Adrenal gland (tissue), 5 donors: ENCODE data around the gene THSD4.

Source experiments
- CTCF ChIP-seq, 6 experiments: fragments of 450-650 bp in 4 of 6; fragments of 200-600 bp in 2 of 6; sonication (generic) in 1 of 6; IDR thresholded peaks; 1 replicate in 5 of 6; 2 replicates in 1 of 6; pipeline versions ENCODE4 v1.5.1 to v1.8.0; 2016 to 2021; ENCODE audit warnings: antibody characterized with exemption in 6 of 6, mild to moderate bottlenecking in 2 of 6, moderate library complexity in 1 of 6
- POLR2A ChIP-seq, 2 donors: fragments of 450-650 bp; IDR thresholded peaks; one replicate each; pipeline ENCODE4 v1.6.1; 2017; ENCODE audit warnings: antibody characterized with exemption in 2 of 2, mild to moderate bottlenecking in 2 of 2, moderate library complexity in 1 of 2
- donor health status: DM: no; HTN: no; CAD: no.

- TF ChIP-seq CTCF (IDR thresholded peaks at IDR 0.05), result no peak
- no peak for TF ChIP-seq POLR2A (IDR thresholded peaks at IDR 0.05)
These were observed 178.5 kb downstream of the THSD4 start for GRCh38 chr15:71293723-71294122.
